HCT116 (cell line): ENCODE measurements around the gene ADGRG1.

ENCODE experiments used
- CEBPB ChIP-seq: IDR thresholded peaks from 2 replicates; pipeline ENCODE4 v1.6.1; 2012; ENCODE audit warnings: low read depth
- EZH2 ChIP-seq: fragments of 200-600 bp; sonication (generic); IDR thresholded peaks from 2 replicates; pipeline ENCODE4 v1.6.1; 2017; ENCODE audit warnings: antibody characterized with exemption, mixed run types
- EZH2phosphoT487 ChIP-seq: fragments of 200-600 bp; IDR thresholded peaks from 2 replicates; pipeline ENCODE4 v1.6.1; 2018; ENCODE audit warnings: antibody characterized with exemption, borderline replicate concordance
- POLR2A ChIP-seq: IDR thresholded peaks from 2 replicates; pipeline ENCODE4 v1.7.0; 2011; ENCODE audit warnings: borderline replicate concordance; ENCODE audit not compliant: insufficient read depth, insufficient read length; ENCODE audit errors: extremely low read depth
- POLR2AphosphoS5 ChIP-seq: IDR thresholded peaks from 2 replicates; pipeline ENCODE4 v1.6.1; 2011; ENCODE audit warnings: mild to moderate bottlenecking, low read depth, low read length, moderate library complexity
- TF ChIP-seq, protein P1 (sequence below), 3 experiments: fragments of 200-600 bp in 1 of 3; sonication (generic) in 1 of 3; IDR thresholded peaks in 2 of 3; conservative IDR thresholded peaks in 1 of 3; 2 replicates each; pipeline ENCODE4 v1.5.1; 2012 to 2017; ENCODE audit warnings: low read depth in 2 of 3, low read length in 2 of 3, antibody characterized with exemption in 1 of 3, borderline replicate concordance in 1 of 3, control low read depth in 1 of 3, mild to moderate bottlenecking in 1 of 3, mixed read lengths in 1 of 3, mixed run types in 1 of 3, moderate library complexity in 1 of 3; ENCODE audit not compliant: insufficient read depth in 1 of 3

DNA sequence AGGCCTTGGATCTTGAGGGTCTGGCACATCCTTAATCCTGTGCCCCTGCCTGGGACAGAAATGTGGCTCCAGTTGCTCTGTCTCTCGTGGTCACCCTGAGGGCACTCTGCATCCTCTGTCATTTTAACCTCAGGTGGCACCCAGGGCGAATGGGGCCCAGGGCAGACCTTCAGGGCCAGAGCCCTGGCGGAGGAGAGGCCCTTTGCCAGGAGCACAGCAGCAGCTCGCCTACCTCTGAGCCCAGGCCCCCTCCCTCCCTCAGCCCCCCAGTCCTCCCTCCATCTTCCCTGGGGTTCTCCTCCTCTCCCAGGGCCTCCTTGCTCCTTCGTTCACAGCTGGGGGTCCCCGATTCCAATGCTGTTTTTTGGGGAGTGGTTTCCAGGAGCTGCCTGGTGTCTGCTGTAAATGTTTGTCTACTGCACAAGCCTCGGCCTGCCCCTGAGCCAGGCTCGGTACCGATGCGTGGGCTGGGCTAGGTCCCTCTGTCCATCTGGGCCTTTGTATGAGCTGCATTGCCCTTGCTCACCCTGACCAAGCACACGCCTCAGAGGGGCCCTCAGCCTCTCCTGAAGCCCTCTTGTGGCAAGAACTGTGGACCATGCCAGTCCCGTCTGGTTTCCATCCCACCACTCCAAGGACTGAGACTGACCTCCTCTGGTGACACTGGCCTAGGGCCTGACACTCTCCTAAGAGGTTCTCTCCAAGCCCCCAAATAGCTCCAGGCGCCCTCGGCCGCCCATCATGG, 35.7 kb downstream of the ADGRG1 start:
- TF ChIP-seq POLR2A: no peak
- TF ChIP-seq, protein P1, sequence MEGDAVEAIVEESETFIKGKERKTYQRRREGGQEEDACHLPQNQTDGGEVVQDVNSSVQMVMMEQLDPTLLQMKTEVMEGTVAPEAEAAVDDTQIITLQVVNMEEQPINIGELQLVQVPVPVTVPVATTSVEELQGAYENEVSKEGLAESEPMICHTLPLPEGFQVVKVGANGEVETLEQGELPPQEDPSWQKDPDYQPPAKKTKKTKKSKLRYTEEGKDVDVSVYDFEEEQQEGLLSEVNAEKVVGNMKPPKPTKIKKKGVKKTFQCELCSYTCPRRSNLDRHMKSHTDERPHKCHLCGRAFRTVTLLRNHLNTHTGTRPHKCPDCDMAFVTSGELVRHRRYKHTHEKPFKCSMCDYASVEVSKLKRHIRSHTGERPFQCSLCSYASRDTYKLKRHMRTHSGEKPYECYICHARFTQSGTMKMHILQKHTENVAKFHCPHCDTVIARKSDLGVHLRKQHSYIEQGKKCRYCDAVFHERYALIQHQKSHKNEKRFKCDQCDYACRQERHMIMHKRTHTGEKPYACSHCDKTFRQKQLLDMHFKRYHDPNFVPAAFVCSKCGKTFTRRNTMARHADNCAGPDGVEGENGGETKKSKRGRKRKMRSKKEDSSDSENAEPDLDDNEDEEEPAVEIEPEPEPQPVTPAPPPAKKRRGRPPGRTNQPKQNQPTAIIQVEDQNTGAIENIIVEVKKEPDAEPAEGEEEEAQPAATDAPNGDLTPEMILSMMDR (IDR thresholded peaks at IDR 0.05 in 2 of 3, conservative IDR thresholded peaks at IDR 0.05 in 1 of 3; ENCODE audit: borderline replicate concordance in 1 of 3, insufficient read depth in 1 of 3, low read depth in 2 of 3, low read length in 2 of 3): no peak
- no peak for TF ChIP-seq CEBPB
- no peak for TF ChIP-seq EZH2
- TF ChIP-seq EZH2phosphoT487: no peak
- no peak for TF ChIP-seq POLR2AphosphoS5
